Stomach (tissue), 9 donors: ENCODE measurements around the gene KCNA2. TPM values are rescaled to one million over a fixed set of nuclear protein-coding genes. Genes with fewer than 3 reads are reported as not detected.
A peak's percentile ranks its signal among the peaks of the same experiment; 100 is the strongest.

Source experiments
- DNase-seq, 2 donors: peaks; one replicate each; pipeline versions ENCODE4 v3.0.0 to v3.0.0-alpha.2; 2013 to 2019
- H3K27ac ChIP-seq, 5 donors: fragments of 200-600 bp in 4 of 5; sonication (generic) in 4 of 5; one replicate each; pipeline ENCODE4 v1.5.1; 2013 to 2019; ENCODE audit warnings: mild to moderate bottlenecking in 1 of 5, moderate library complexity in 1 of 5
- H3K27me3 ChIP-seq, 3 donors: fragments of 200-600 bp; sonication (generic); one replicate each; pipeline ENCODE4 v1.5.1; 2017 to 2019; ENCODE audit warnings: mixed run types in 1 of 3
- H3K36me3 ChIP-seq, 4 donors: fragments of 200-600 bp; sonication (generic); 1 replicate in 3 of 4; 2 replicates in 1 of 4; pipeline ENCODE4 v1.5.1; 2016 to 2019
- H3K4me1 ChIP-seq, 4 donors: fragments of 200-600 bp; sonication (generic); one replicate each; pipeline ENCODE4 v1.5.1; 2016 to 2019
- H3K4me3 ChIP-seq, 4 donors: fragments of 200-600 bp; sonication (generic) in 3 of 4; one replicate each; pipeline ENCODE4 v1.5.1; 2016 to 2019; ENCODE audit warnings: mild to moderate bottlenecking in 1 of 4
- H3K9me3 ChIP-seq, 4 donors: fragments of 200-600 bp; sonication (generic); one replicate each; pipeline ENCODE4 v1.5.1; 2016 to 2019
- CTCF ChIP-seq, 7 experiments: fragments of 450-650 bp in 4 of 7; fragments of 200-600 bp in 3 of 7; sonication (generic) in 3 of 7; IDR thresholded peaks; one replicate each; pipeline ENCODE4 v1.5.1; 2016 to 2019; ENCODE audit warnings: antibody characterized with exemption in 7 of 7, control low read depth in 2 of 7, mild to moderate bottlenecking in 1 of 7
- EP300 ChIP-seq: sonication (generic); formaldehyde crosslinking; IDR thresholded peaks from one replicate; pipeline ENCODE4 v1.6.1; 2017; ENCODE audit warnings: antibody characterized with exemption
- POLR2A ChIP-seq, 4 donors: fragments of 450-650 bp; IDR thresholded peaks; one replicate each; pipeline ENCODE4 v1.6.1; 2016; ENCODE audit warnings: antibody characterized with exemption in 4 of 4, control low read depth in 2 of 4, mild to moderate bottlenecking in 1 of 4, moderate library complexity in 1 of 4
- POLR2AphosphoS5 ChIP-seq, 3 donors: sonication (generic); formaldehyde crosslinking; IDR thresholded peaks; one replicate each; pipeline ENCODE4 v1.6.1; 2016; ENCODE audit warnings: antibody characterized with exemption in 3 of 3
- WGBS, 5 donors: extraction: QIAGEN DNeasy Blood & Tissue Kit in 3 of 5; methylation state at CpG; one replicate each; pipeline versions ENCODE4 v1.1.5 to v1.1.7; 2013 to 2018; 5-methylcytosine and 5-hydroxymethylcytosine counted together
- intact Hi-C: fragments of 100-400 bp; cut with DNase I; formaldehyde crosslinking; loops from one replicate; pipeline ENCODE4 v1.15.1; 2023; ENCODE audit warnings: low total_unique reads
- polyA plus RNA-seq, 3 donors: library from polyadenylated mRNA; stranded (reverse); fragments of 200-250 nt; gene quantifications; one replicate each; pipeline ENCODE4 v1.2.3, GENCODE V29; 2013
- total RNA-seq, 5 donors: library from RNA; depleted of rRNA; stranded (reverse); fragments of >200 nt; gene quantifications; one replicate each; pipeline versions ENCODE4 v1.1.0 to v1.2.3, GENCODE V29; 2014 to 2016
- donor health status: healthy with polysubstance abuse.
- donor health status: Bipolar disorder and iron deficiency.
- donor health status: healthy.

KCNA2 gene
- total and polyA plus RNA-seq, 8 donors, result under 0.01 to 42.0 (median 0.87) TPM; not detected in 3

GRCh38 chr1:110635434-110635833 is 29.3 kb upstream of the KCNA2 start:
- peaks cover 0 to 19% (median 13%) of the 10 kb centered on the region in 4 donors for H3K4me1 ChIP-seq
- no peak overlapping the region for H3K4me3 ChIP-seq
- WGBS, 5 donors, result 76 to 90% (median 89%) methylated on average over 2 of the region's 2 CpGs
- DNase-seq, result no peak
- no peaks in the 10 kb centered on the region for H3K36me3 ChIP-seq
- peak overlapping the region in 2 of 5 donors; percentile 47 for H3K27ac ChIP-seq
- H3K27me3 ChIP-seq, result peaks cover 0 to 22% (median 9%) of the 10 kb centered on the region in 3 donors
- intact Hi-C loops, result no loop called here
- H3K9me3 ChIP-seq, result no peaks in the 10 kb centered on the region
- no peak for TF ChIP-seq POLR2A (IDR thresholded peaks at IDR 0.05)
- TF ChIP-seq POLR2AphosphoS5 (IDR thresholded peaks at IDR 0.05), result no peak
- no peak for TF ChIP-seq EP300
- TF ChIP-seq CTCF (IDR thresholded peaks at IDR 0.05), result no peak

- Histone ChIP-seq H3K9me3 (no peaks in the 10 kb centered on the region), H3K4me1 (peaks cover 0 to 19% (median 13%) of the 10 kb centered on the region in 4 donors), H3K4me3 (no peak overlapping the region), H3K27me3 (peaks cover 0 to 22% (median 9%) of the 10 kb centered on the region in 3 donors), H3K27ac (peak overlapping the region in 3 of 5 donors; percentile 21 to 47 (median 47)), H3K36me3 (no peaks in the 10 kb centered on the region)
- WGBS, 5 donors, result 28 to 56% (median 41%) methylated on average over 6 to 7 of the region's 7 CpGs
- peak; percentile 66 to 70 for DNase-seq
- intact Hi-C loops, result loop anchor here (5.0 kb wide), 1 partner anchor 133 kb away; no protein-coding TSS in a partner anchor
- no peak for TF ChIP-seq POLR2A (IDR thresholded peaks at IDR 0.05)
- TF ChIP-seq POLR2AphosphoS5 (IDR thresholded peaks at IDR 0.05), result peak; percentile 51 to 81 (median 68)
- TF ChIP-seq EP300, result peak; percentile 63
- TF ChIP-seq CTCF (IDR thresholded peaks at IDR 0.05), result no peak
Observed at GRCh38 chr1:110634455-110635311, 28.5 kb upstream of the KCNA2 start.

GRCh38 chr1:110634086-110634454 is 27.9 kb upstream of the KCNA2 start:
- H3K36me3 ChIP-seq, result no peaks in the 10 kb centered on the region
- TF ChIP-seq POLR2A (IDR thresholded peaks at IDR 0.05), result no peak
- peaks cover 0 to 19% (median 13%) of the 10 kb centered on the region in 4 donors for H3K4me1 ChIP-seq
- intact Hi-C loops, result loop anchor here (5.0 kb wide), 1 partner anchor 133 kb away; no protein-coding TSS in a partner anchor
- 74 to 93% (median 81%) methylated on average over 1 of the region's 1 CpG for WGBS, 5 donors
- peak overlapping the region in 3 of 5 donors; percentile 21 to 47 (median 47) for H3K27ac ChIP-seq
- H3K9me3 ChIP-seq, result no peaks in the 10 kb centered on the region
- DNase-seq, result no peak
- no peak overlapping the region for H3K4me3 ChIP-seq
- H3K27me3 ChIP-seq, result peaks cover 0 to 21% (median 9%) of the 10 kb centered on the region in 3 donors

GRCh38 chr1:110633646-110634030 is 27.5 kb upstream of the KCNA2 start:
- Histone ChIP-seq H3K27me3 (peaks cover 0 to 18% (median 9%) of the 10 kb centered on the region in 3 donors), H3K27ac (peak overlapping the region in 1 of 5 donors; percentile 45), H3K9me3 (no peaks in the 10 kb centered on the region), H3K4me1 (peaks cover 0 to 19% (median 13%) of the 10 kb centered on the region in 4 donors), H3K4me3 (no peak overlapping the region), H3K36me3 (no peaks in the 10 kb centered on the region)
- no peak for DNase-seq
- 67 to 79% (median 72%) methylated on average over 2 of the region's 2 CpGs for WGBS, 5 donors
- intact Hi-C loops, result loop anchor here (5.0 kb wide), 1 partner anchor 134 kb away; no protein-coding TSS in a partner anchor
- no peak for TF ChIP-seq POLR2A (IDR thresholded peaks at IDR 0.05)
- no peak for TF ChIP-seq CTCF (IDR thresholded peaks at IDR 0.05)
- no peak for TF ChIP-seq EP300
- no peak for TF ChIP-seq POLR2AphosphoS5 (IDR thresholded peaks at IDR 0.05)
